ENCODE measurements around the gene AUTS2.

Gene AUTS2

GRCh38 chr7:70458745-70459144, 860.5 kb downstream of the AUTS2 start:
- no peak for DNase-seq

GRCh38 chr7:70459546-70459945, 861.3 kb downstream of the AUTS2 start:
- no peak for DNase-seq

- no peak for DNase-seq
Measured at GRCh38 chr7:70460071-70460470, 861.8 kb downstream of the AUTS2 start.

- DNase-seq = no peak
Measured at GRCh38 chr7:70460562-70460961, 862.3 kb downstream of the AUTS2 start.

GRCh38 chr7:70463352-70463938, 865.2 kb downstream of the AUTS2 start:
- no peak for DNase-seq

- DNase-seq = no peak
Measured at GRCh38 chr7:70466725-70467364, 868.6 kb downstream of the AUTS2 start.

GRCh38 chr7:70470746-70471145, 872.5 kb downstream of the AUTS2 start:
- no peak for DNase-seq

- DNase-seq = no peak
Measured at GRCh38 chr7:70472601-70473237, 874.4 kb downstream of the AUTS2 start.

- no peak for DNase-seq
Measured at GRCh38 chr7:70474639-70475234, 876.5 kb downstream of the AUTS2 start.

- DNase-seq = no peak
Measured at GRCh38 chr7:70477036-70478010, 879.0 kb downstream of the AUTS2 start.

GRCh38 chr7:70479153-70480021, 881.1 kb downstream of the AUTS2 start:
- DNase-seq = no peak

- no peak for DNase-seq
Measured at GRCh38 chr7:70480927-70481569, 882.8 kb downstream of the AUTS2 start.

GRCh38 chr7:70481570-70482123, 883.4 kb downstream of the AUTS2 start:
- DNase-seq = no peak

- no peak for DNase-seq
Measured at GRCh38 chr7:70484255-70484654, 886.0 kb downstream of the AUTS2 start.

GRCh38 chr7:70486977-70487376, 888.7 kb downstream of the AUTS2 start:
- no peak for DNase-seq

- no peak for DNase-seq
Measured at GRCh38 chr7:70487428-70487827, 889.2 kb downstream of the AUTS2 start.

GRCh38 chr7:70487886-70488285, 889.6 kb downstream of the AUTS2 start:
- DNase-seq = no peak

GRCh38 chr7:70489813-70490212, 891.5 kb downstream of the AUTS2 start:
- DNase-seq = no peak

GRCh38 chr7:70492625-70493024, 894.4 kb downstream of the AUTS2 start:
- no peak for DNase-seq

GRCh38 chr7:70494225-70495032, 896.2 kb downstream of the AUTS2 start:
- DNase-seq = no peak

Data from NCI-H510A (cell line).